ENCODE data around the gene RBSN. TPM values are rescaled to one million over a fixed set of nuclear protein-coding genes. Genes with fewer than 3 reads are reported as not detected.
A peak's percentile ranks its signal among the peaks of the same experiment; 100 is the strongest.

Gene RBSN
- total RNA-seq, 2 donors from 2014 or later = 23.3 to 25.2 TPM

- H3K27me3 ChIP-seq (ENCODE audit: control insufficient read depth, insufficient read depth, low read length, poor library complexity, severe bottlenecking) = no peaks in the 10 kb centered on the region
- no peak overlapping the region for H3K27ac ChIP-seq (ENCODE audit: low read depth, low read length)
- H3K36me3 ChIP-seq (ENCODE audit: control insufficient read depth, insufficient read depth, low read length) = peaks cover 5% of the 10 kb centered on the region
- Mint-ChIP-seq H3K4me3 (no peak overlapping the region), H3K36me3 (ENCODE audit: low read depth) (peaks cover 6% of the 10 kb centered on the region), H3K27me3 (ENCODE audit: insufficient read depth) (no peaks in the 10 kb centered on the region), H3K27ac (no peak overlapping the region), H3K9me3 (no peaks in the 10 kb centered on the region), H3K4me1 (peaks cover 31% of the 10 kb centered on the region)
- no peak for TF ChIP-seq CTCF (conservative IDR thresholded peaks at IDR 0.05)
- no peak overlapping the region for H3K9ac ChIP-seq (ENCODE audit: extremely low read depth, low read length, poor library complexity, severe bottlenecking)
- DNase-seq = no peak
- 97% methylated on average over 3 of the region's 3 CpGs; no CpG with 5 or more reads in 1 of the 2 experiments for WGBS, 2 experiments (ENCODE audit: insufficient coverage in 1 of 2, insufficient read length in 1 of 2)
- H3K4me1 ChIP-seq (ENCODE audit: control insufficient read depth, insufficient read depth, low read length) = peaks cover 5% of the 10 kb centered on the region
- H3K4me3 ChIP-seq (ENCODE audit: low read length) = no peak overlapping the region
- H3K9me3 ChIP-seq (ENCODE audit: control insufficient read depth, low read length) = no peaks in the 10 kb centered on the region
Observed at GRCh38 chr3:15066467-15066866, 32.5 kb downstream of the RBSN start.

DNA sequence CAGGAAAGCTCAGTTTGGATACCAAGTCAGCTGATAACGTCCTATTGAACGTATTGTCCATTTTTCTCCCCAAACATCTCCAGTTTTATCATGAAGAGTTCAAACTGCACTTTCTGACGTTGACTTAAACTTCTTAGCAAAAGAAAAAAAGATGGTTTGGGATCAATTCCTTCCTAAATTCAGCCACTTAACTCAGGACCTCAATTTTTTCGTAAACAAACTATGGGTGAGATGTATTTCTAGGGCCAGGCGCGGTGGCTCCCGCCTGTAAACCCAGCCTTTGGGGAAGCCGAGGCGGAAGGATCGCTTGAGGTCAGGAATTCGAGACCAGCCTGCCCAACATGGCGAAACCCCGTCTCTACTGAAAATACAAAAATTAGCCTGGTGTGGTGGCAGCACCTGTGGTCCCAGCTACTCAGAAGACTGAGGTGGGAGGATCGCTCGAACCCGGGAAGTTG is 33.4 kb downstream of the RBSN start:
- H3K27ac ChIP-seq (ENCODE audit: low read depth, low read length) = no peak overlapping the region
- TF ChIP-seq CTCF (conservative IDR thresholded peaks at IDR 0.05) = no peak
- DNase-seq = peak; percentile 47

DNA sequence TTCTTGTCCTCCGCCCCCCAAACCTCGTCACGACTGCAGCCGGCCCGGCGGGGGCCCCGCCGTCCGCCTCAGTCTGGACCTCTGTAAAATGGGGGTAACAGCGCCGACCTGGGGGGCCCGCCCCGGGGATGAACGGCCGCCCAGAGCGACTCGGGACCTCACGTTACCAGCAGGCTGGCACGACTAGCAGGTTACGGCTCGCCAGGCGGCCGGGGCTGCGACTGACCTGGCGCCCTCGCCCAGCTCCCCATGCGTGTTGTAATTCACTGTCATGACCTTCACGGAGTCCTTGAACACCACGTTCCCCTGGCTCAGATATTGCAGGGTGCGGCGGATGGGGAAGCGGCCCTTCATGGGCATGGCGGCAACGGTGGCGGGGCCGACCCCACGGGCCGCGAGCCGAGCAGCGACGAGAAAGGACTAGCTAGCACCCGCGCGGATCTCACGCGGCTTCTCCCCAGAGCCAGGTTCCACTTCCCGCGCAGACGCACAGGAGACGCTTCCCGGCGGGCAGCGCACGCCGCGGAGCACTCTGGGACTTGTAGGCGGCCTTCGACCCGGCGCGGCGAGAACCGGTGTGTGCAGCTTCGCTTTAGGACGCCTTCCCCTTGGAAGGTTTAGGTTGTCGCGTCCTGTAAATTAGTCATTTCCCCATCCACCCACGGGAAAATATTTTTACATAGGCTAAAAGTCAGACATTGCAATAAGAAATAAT is 34.0 kb downstream of the RBSN start, which contains the start of gene MRPS25:
MRPS25 (minus strand) TSS at position 481 of the 715 bp plus-strand sequence; CDS start at position 360, 121 bp downstream.
- peaks cover 15% of the 10 kb centered on the region for H3K36me3 Mint-ChIP-seq (ENCODE audit: low read depth)
- peaks cover 5% of the 10 kb centered on the region for H3K4me1 ChIP-seq (ENCODE audit: control insufficient read depth, insufficient read depth, low read length)
- peak within 1 kb of the TSS; percentile 96 for H3K4me3 ChIP-seq (ENCODE audit: low read length)
- H3K36me3 ChIP-seq (ENCODE audit: control insufficient read depth, insufficient read depth, low read length) = peaks cover 9% of the 10 kb centered on the region
- DNase-seq = peak; percentile 96
- H3K27me3 Mint-ChIP-seq (ENCODE audit: insufficient read depth) = no peaks in the 10 kb centered on the region
- H3K27ac Mint-ChIP-seq = peak within 1 kb of the TSS; percentile 96
- H3K4me3 Mint-ChIP-seq = peak within 1 kb of the TSS; percentile 93
- 0 to 1% methylated on average over 26 to 69 of the region's 69 CpGs for WGBS, 2 experiments (ENCODE audit: insufficient coverage in 1 of 2, insufficient read length in 1 of 2)
- H3K27me3 ChIP-seq (ENCODE audit: control insufficient read depth, insufficient read depth, low read length, poor library complexity, severe bottlenecking) = no peaks in the 10 kb centered on the region
- no peak within 1 kb of the TSS for H3K27ac ChIP-seq (ENCODE audit: low read depth, low read length)
- peak within 1 kb of the TSS; percentile 90 for H3K9ac ChIP-seq (ENCODE audit: extremely low read depth, low read length, poor library complexity, severe bottlenecking)
- peaks cover 11% of the 10 kb centered on the region for H3K9me3 Mint-ChIP-seq
- H3K9me3 ChIP-seq (ENCODE audit: control insufficient read depth, low read length) = peaks cover 9% of the 10 kb centered on the region
- TF ChIP-seq CTCF (conservative IDR thresholded peaks at IDR 0.05) = no peak
- H3K4me1 Mint-ChIP-seq = peaks cover 32% of the 10 kb centered on the region

More for the DNA sequence above, 33.4 kb downstream of the RBSN start:
- Histone ChIP-seq H3K9ac (ENCODE audit: extremely low read depth, low read length, poor library complexity, severe bottlenecking) (peak overlapping the region; percentile 90), H3K27me3 (ENCODE audit: control insufficient read depth, insufficient read depth, low read length, poor library complexity, severe bottlenecking) (no peaks in the 10 kb centered on the region), H3K36me3 (ENCODE audit: control insufficient read depth, insufficient read depth, low read length) (peaks cover 5% of the 10 kb centered on the region), H3K9me3 (ENCODE audit: control insufficient read depth, low read length) (peaks cover 6% of the 10 kb centered on the region), H3K4me1 (ENCODE audit: control insufficient read depth, insufficient read depth, low read length) (peaks cover 5% of the 10 kb centered on the region), H3K4me3 (ENCODE audit: low read length) (peak overlapping the region; percentile 96)
- Mint-ChIP-seq H3K9me3 (peaks cover 5% of the 10 kb centered on the region), H3K27me3 (ENCODE audit: insufficient read depth) (no peaks in the 10 kb centered on the region), H3K27ac (no peak overlapping the region), H3K4me3 (peak overlapping the region; percentile 93), H3K36me3 (ENCODE audit: low read depth) (peaks cover 11% of the 10 kb centered on the region), H3K4me1 (peaks cover 31% of the 10 kb centered on the region)
- WGBS, 2 experiments (ENCODE audit: insufficient coverage in 1 of 2, insufficient read length in 1 of 2) = 83 to 84% methylated on average over 11 to 16 of the region's 16 CpGs
